GM18858 (cell line): ENCODE data around the gene CCDC154.
"Not testable (repeated sequence)": the region's sequence is repeated elsewhere in the genome, so short reads cannot be mapped to it uniquely, and the experiment has no call there.

Experiments used
- ATAC-seq: cut with Tn5 transposase; IDR thresholded peaks from one replicate; pipeline ENCODE4 v1.9.1; 2021; ENCODE audit not compliant: unreplicated experiment

The CCDC154 gene

DNA sequence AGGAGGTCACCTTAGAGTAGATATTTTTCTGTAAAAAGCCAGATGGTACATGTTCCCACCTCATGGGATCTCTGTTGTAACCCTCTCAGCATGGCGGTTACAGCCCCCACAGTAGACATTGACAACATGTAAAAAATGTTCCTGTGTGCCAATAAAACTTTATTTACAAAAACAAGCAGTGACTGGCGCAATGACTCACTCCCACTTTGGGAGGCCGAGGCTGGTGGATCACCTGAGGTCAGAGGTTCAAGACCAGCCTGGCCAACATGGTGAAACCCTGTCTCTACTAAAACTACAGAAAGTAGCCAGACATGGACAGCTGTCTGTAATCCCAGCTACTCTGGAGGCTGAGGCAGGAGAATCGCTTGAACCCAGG, 4.7 kb downstream of the CCDC154 start:
- not testable (repeated sequence) for ATAC-seq

DNA sequence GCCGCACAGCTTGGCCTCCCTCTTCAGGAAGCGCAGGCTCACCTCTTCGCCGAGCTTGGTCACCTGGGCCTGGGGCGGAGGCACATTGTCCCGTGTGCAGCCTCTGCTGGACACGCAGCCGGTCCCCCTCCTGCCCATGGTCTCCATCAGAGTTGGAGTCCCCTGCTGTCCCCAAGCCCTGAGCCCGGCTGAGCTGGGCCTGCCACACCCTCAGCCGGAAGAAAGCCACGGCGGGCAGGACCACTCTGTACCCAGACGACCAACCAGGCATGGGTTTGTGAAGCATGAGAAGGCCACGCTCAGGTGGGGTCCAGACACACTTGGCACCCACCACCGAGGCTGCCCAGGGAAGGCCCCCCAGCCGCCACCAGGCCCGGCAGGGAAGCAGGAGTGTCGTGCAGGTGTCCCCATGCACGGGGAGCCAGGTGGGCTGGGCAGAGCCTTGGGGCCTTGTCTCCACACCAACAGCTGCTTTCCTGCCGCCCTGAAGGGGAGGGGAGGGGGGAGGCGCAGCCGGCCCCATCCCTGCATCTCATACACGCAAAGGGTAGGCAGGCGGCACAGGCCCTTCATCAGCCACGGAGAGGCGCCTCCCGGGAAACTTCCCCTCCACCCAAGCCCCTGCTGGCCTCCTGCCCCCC, 5.2 kb downstream of the CCDC154 start:
- ATAC-seq: no peak

DNA sequence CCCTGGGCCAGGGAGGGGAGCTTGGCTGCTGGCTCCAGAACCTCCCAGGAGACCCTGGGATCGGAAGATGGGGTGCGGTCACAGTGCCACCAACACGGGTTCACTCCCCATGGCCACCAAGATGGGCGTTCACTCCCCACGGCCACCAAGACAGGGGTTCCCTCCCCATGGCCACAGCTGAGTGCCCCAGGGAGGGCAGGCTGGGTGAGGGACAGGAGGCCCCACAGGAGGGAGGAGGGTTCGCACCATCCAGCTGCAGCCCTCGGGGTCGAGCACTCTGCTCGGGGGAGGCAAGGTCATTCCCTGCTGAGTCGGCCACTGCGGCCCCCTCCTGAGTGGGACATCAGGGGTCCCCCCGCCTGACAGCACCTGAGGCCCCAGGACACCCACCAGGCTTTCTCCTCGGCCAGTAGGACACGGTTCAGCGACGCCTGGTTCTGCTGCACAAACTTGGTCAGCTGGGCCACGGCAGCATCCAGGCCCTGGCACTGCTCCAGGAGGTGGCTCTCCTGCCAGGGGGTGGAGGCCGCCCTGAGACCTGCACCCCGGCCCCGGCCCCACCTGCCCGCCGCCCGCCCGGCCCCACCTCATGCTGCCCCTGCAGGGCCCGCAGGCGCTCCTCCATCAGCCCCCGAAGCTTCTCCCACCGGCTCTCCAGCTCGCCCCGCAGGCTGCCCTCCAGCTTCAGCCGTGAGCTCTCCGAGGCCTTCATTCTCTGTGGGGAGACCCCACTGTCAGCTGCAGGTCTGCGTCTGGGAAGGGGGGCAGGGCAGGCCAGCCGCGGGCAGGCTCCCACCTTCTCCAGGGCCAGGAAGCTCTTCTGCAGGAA, 5.9 kb downstream of the CCDC154 start:
- ATAC-seq: no peak

DNA sequence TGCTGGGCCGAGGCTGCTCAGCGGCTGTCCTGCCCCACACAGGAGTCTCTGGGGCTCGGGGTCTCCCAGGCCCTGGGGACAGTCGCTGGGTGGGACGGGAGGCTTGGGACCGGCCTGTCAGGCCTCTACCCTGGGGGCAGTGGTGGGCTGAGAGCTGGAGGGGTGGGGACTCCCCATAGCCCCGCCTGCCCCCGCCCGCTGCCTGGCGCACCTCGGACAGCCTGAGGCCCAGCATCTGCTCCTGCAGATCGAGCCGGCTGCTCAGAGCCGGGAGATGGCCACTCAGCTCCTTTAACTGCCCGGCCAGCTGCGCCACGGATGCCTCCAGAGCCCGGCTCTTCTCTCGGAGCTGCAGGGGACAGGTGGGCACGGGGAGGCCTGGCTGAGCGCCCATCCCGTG, 6.8 kb downstream of the CCDC154 start:
- ATAC-seq: no peak

DNA sequence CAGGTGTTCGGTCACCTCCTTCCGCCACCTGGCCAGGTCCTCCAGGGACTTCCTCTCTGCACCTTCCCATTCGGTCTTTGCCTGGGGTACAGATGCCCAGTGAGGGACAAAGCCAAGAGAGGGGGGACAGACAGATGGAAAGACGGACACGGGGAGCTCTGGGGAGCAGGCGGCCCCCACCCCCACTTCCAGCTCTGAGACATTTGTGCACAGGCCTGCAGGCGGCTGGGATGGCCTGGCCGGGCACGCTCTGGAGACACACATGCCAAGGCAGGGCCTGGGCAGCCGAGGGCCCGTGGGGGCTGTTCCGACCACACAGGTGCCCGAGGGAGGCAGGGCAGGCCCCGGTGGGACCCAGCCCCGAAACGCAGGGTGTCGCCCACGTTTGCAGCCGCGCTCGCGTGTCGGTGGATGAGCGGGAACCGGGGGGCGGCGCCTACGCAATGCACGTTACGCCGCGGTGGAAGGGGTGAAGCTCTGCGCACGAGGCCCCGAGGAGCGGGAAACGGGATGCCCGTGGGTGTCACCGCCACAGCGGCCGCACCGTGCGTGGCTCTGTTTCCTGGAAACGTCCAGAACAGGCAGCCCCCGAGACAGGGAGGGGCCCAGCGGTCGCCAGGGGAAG, 7.5 kb downstream of the CCDC154 start:
- no peak for ATAC-seq

DNA sequence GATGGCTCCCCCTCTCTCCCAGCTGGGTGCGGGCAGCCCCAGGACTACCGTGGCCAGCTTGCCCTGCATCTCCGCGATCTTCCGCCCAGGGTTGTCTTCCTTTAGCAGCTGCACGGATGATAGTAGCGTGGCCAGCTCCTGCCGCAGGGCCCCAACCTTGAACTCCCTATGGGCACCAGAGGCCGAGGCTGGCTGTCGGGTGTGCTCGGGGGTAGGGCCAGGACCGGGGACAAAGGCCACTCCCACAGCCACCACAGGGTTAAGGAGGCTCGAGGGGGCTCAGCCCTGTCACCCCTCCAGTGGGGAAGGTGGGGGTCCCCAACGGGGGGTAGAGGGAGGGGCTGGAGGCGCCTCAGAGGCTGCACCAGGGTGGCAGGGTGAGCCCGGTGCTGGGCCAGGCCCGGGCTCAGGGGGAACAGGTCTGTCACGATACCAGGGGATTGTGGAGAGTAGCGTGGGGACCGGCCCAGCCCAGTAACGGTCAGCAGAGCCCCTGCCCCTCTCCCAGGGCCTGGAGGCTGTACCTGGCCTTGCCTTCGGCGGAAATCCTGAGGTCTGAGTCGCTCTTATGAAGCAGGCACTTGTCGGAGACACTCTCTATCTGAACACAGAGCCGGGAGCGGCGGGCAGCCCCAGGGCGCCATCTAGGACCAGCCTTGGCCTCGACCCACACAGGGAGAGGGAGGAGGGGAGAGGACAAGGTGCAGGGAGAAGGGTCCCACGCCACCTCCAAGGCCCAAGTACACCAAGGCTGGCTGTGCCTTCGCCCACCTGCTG, 8.2 kb downstream of the CCDC154 start:
- no peak for ATAC-seq

DNA sequence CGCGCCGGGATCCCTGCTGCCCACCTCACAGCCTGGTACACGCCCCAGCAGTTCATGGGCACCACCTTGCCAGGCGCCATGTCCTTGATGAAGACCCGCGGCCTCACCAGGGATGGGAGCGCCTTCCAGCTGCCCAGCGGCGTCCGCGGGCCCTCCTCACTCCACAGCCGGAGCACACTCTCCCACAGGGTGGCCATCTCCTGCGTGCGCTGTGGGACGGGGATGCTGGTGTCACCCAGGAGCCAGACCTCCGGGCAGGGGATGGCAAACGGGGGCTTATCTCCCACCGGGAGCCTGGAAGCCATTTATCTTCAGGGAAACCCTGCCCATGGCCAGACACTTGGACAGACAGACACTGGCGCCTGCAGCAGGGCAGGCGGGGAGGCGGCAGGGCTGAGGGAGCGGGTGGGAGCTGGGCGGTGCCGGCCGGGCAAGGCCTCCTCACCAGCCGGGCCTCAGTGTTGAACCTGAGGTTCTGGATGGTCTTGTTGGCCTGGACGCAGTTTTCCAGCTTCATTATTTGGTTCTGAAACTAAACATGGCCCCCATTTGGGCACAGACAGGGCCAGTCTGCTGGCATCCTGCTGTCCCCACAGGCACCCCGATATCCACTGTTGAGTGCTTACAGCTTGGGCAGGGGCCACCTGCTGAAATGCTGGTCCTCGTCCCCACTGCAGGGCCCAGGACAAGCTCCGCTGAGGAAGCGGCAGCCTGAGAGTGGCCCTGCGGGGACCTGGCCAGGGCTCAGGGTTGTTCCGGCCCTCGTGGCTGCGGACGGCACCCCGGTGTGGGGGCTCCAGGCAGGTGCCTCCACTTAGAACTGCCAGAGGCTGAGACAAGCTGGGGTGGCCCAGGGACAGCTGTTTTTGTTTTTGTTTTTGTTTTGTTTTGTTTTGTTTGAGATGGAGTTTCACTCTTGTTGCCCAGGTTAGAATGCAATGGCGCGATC, 9.4 kb downstream of the CCDC154 start:
- ATAC-seq: no peak

DNA sequence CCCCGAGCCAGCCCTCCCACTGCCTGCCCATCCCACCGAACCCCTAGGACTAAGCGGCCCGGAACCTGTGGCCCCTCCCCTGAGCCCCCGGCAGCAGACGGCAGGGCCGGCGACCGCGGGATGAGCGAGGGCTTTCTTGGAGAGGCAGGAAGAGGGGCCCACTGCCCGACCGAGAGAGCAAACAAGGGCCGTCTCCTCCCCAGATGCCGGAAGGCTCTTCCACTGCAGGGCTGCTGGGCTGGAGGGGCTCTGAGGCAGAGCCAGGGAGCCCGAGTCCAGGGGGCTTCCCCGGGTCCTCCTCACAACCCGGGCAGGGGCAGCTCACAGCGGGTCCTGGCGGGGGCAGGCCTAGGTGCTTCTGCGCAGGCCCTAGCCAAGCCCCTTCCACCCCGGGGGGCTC, 10.6 kb downstream of the CCDC154 start:
- no peak for ATAC-seq

DNA sequence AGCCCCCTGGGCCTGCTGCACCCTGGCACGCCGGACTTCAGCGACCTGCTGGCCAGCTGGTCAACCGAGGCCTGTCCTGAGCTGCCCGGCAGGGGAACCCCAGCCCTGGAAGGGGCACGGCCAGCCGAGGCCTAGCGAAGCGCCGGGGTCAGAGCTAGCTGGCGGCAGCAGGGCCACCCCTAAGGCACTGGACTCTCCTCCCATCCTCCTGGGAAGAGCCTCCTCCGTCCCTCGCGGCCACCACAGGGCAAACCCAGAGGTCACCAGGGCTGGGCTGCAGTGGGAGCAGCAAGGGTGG, 11.1 kb downstream of the CCDC154 start:
- no peak for ATAC-seq

DNA sequence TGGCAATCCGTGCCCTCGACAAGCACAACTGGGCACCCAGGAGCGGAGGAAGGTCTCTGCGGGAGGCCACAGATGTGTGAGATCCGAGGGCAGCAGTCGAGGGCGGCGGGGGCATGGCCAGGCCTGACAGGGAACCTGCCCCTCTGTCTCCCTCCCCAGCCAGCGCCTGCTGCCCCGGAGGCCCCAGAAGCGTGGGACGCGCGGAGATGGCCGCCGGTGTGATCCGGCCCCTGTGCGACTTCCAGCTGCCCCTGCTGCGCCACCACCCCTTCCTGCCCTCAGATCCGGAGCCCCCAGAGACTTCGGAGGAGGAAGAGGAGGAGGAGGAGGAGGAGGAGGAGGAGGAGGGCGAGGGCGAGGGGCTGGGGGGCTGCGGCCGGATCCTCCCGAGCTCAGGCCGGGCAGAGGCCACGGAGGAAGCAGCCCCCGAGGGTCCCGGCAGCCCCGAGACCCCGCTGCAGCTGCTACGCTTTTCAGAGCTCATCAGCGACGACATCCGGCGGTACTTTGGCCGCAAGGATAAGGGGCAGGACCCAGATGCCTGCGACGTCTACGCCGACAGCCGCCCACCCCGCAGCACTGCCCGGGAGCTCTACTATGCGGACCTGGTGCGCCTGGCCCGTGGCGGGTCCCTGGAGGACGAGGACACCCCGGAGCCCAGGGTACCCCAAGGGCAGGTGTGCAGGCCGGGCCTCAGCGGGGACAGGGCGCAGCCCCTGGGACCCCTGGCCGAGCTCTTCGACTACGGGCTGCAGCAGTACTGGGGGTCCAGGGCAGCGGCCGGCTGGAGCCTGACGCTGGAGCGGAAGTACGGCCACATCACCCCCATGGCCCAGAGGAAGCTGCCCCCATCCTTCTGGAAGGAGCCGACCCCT, 11.7 kb downstream of the CCDC154 start:
- no peak for ATAC-seq

DNA sequence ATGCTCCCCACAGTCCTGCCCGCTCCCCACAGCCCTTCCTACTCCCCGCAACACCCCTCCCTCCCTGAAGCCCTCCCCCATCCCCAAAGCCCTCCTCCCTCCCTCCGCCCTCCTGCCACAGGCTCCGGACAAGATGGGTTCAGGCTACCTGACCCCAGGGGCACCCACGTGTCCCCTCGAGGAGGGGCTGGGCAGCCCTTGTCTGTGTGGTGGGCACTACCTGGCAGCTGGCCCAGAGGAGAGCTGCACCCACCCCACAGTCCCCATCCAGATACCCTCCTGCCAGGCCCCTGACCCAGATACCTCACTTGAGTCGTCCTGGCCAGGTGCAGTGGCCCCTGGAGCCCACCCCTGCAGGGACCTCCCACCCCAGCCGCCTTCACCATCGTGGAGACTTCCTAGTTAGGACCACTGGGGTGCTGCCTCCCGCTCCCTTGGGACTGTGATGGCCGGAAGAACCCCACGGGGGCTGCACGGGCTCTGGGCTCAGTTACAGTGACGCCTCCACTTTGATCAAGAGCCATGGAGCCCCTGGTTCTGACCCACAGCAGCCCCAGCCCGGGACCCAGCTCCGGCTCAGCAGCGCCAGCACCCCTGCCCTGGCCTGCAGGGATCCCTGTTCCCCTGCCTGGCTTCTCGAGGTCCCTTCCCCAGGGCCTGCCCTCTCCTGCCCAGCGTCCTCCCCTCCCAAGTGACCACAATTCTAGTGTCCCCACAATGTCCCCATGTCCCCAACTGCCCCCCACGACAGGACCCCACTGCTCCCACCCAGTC, 12.7 kb downstream of the CCDC154 start:
- no peak for ATAC-seq

DNA sequence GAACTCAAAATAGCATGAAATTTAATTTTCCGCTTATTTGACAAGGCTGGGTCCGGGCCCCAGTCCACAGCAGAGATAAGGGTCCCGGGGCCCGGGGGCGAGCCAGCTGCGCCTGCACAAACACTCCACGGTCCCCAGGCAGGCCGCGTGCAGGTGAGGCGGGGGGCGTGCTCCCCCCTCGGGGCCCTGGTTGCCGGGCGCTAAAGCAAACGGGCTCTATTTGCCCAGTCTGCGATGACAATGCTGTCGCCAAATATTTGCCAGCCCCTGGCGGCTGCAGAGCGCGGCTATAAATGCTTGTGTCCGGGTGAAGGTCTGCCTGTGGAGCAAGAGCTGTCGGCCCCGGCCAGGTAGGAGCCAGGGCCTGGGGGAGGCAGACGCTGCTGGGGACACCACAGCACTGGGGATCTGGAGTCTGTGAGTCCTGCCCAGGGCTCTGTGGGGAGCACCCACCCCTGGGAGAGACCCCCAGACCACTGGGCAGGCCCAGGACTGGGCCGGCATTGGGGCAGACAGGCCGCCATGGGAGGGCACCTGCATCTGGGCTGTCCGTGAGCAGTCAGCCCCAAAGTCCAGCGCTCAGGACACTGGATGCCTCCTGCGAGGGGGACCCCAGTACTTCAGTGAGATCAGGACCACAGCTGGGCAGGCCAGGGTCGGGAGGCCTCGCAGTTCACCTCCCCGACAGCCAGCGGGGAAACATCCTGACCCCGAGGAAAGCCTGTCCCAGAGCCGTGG, 13.4 kb downstream of the CCDC154 start, which contains the start of gene PERCC1:
PERCC1 (plus strand) TSS at position 320 of the 738 bp plus-strand sequence. CDS start 1,516 bp downstream, outside the sequence.
- ATAC-seq: no peak

DNA sequence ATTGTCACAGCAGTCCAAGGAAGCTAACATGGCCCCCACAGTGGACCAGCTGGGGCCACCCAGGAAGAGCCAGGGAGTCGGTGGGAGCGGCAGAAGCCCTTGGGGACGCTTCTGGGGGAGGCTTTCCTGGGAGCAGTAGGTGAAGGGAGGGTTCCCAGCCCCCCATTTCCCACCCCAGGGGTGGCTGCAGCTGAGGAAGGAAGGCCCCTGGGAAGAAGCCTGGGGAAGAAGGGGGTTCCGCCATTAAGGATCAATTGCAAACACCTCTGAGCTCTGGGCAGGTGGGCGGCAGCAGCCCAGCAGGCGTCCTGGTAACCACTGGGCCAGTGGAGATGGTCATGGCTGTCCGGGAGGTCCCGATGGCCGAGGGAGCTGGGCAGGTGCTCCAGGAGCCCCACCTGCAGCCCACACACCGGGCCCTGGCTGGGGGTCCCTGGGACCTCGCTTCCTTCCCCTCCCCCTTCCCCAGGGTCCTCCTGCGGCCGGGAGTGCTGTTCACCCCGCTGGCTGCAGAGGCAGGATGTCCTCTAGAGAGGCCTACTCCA, 14.1 kb downstream of the CCDC154 start:
- ATAC-seq: no peak

DNA sequence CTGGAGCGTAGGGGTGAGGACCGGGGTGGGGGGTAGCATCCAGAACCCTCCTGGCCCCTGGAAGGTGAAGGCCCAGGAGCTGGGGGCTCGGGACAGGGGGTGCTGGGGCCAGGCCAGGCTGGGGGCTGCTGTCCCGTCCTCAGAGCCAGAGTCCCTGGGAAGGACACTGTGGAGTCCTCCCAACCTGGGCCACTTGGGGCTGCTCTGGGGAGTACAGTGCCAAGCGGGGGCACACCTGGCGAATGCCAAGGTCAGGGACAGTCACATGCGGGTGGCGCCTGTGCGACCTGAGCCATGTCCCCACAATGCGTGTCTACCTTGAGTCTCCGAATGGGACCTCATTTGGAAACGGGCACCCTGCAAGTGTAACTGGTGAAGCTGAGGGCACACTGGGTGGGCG, 14.7 kb downstream of the CCDC154 start:
- ATAC-seq: no peak

DNA sequence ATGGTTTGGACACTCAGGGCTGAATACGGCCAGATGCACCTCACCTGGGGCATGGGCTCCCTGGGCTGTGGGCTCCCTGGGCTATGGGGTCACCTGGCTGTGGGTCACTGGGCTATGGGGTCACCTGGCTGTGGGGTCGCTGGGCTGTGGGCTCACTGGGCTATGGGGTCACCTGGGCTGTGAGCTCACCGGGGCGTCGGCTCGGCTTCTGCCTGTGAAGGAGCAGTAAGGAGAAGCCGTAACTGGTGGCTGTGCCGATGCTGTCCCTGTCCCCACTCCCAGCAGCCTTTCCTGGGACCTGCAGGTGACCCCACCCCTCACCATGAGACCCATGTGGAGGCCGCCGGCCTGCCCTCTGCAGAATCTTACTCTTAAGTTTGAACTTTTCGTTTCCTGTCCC, 15.3 kb downstream of the CCDC154 start:
- no peak for ATAC-seq

DNA sequence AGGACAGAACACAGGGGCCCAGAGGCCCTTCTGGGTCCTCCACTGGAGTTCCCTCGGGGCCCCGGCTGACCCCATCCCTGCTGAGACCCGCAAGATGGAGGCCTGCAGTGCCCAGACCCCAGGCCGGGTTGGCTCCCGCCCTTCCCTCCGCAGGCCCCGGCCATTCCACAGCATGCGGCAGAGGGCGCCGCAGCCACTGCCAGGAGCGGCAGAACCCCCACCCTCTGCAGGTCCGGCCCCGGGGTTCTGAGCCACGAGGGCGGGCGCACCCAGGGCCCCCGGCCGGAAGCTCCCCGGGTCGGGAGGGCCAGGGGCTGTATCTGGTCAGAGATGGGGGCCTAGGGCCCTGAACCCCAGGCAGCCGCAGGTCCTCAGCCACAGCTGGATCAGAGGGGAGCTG, 15.8 kb downstream of the CCDC154 start:
- no peak for ATAC-seq
